ENCODE data around the gene STXBP5L.
"Not testable (repeated sequence)": the region's sequence is repeated elsewhere in the genome, so short reads cannot be mapped to it uniquely, and the experiment has no call there.

Gene STXBP5L

DNA sequence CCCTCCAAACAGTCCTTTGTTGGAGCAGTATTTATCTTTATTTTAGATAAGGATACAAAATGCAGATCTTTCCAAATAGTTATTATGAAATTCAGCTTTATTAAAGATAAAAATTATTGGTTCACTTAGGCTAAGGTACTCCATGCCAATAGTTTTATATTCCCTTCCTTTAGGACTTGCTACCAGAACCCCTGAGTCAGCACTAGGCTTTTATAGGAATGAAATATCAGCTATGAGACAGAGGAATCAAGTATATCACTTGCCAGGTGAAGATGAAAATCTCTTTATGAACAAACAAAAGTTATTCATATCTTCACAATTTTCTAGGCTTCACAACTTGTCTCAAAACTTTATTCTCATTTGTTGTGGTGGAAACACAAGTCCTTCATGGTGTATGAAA, 416.3 kb downstream of the STXBP5L start:
- H3K36me3 ChIP-seq (ENCODE audit: control insufficient read depth, insufficient read depth, low read length): no peaks in the 10 kb centered on the region
- no peak for DNase-seq (ENCODE audit: extremely low read depth, insufficient read length)
- no peak overlapping the region for H3K4me3 ChIP-seq (replicated peaks; ENCODE audit: low read depth, low read length)
- TF ChIP-seq, protein P1, sequence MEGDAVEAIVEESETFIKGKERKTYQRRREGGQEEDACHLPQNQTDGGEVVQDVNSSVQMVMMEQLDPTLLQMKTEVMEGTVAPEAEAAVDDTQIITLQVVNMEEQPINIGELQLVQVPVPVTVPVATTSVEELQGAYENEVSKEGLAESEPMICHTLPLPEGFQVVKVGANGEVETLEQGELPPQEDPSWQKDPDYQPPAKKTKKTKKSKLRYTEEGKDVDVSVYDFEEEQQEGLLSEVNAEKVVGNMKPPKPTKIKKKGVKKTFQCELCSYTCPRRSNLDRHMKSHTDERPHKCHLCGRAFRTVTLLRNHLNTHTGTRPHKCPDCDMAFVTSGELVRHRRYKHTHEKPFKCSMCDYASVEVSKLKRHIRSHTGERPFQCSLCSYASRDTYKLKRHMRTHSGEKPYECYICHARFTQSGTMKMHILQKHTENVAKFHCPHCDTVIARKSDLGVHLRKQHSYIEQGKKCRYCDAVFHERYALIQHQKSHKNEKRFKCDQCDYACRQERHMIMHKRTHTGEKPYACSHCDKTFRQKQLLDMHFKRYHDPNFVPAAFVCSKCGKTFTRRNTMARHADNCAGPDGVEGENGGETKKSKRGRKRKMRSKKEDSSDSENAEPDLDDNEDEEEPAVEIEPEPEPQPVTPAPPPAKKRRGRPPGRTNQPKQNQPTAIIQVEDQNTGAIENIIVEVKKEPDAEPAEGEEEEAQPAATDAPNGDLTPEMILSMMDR (IDR thresholded peaks at IDR 0.05; ENCODE audit: insufficient read depth, low read length, poor library complexity, severe bottlenecking): no peak
- no peaks in the 10 kb centered on the region for H3K27me3 ChIP-seq (replicated peaks; ENCODE audit: control insufficient read depth, insufficient read depth, low read length)

DNA sequence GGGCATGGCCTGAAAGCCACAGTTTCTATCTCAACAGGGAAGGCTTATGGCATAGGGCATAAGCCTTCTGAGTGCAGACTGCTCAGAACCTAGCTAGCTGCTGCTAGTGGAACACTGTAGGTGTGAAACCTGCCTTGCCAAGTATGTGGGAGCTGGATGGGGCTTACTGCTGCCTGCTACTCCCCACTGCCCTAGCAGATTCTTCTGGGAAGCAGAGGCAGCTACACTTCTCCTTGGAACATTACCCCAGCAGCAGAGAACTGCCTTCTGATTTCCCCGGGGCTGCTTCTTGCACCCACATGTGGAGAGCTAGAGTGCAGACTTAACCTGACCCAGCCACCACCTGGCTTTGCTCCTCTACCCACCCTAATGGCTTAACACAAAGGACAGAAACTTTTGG, 422.1 kb downstream of the STXBP5L start:
- TF ChIP-seq, protein P1 (IDR thresholded peaks at IDR 0.05; ENCODE audit: insufficient read depth, low read length, poor library complexity, severe bottlenecking): no peak
- H3K36me3 ChIP-seq (ENCODE audit: control insufficient read depth, insufficient read depth, low read length): no peaks in the 10 kb centered on the region
- DNase-seq (ENCODE audit: extremely low read depth, insufficient read length): no peak
- H3K27me3 ChIP-seq (replicated peaks; ENCODE audit: control insufficient read depth, insufficient read depth, low read length): no peaks in the 10 kb centered on the region
- no peak overlapping the region for H3K4me3 ChIP-seq (replicated peaks; ENCODE audit: low read depth, low read length)

DNA sequence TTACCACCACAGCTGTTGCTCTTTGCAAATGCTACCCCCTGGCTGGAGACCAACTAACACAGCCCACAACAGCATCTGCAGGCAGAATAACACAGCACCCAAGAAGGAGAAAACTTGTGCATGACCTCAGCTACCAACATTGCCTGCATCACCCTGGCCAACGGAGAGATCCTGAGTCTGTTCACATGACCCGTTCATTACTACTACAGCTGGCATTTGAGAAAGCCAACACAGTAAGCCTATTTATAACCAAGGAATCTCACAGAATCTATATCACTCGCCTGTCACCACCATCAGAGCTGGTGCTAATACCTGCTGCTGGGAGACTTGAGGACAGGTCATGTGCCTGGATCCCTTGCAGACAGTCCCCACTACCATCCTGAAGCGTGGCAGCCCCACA, 422.6 kb downstream of the STXBP5L start:
- TF ChIP-seq, protein P1 (IDR thresholded peaks at IDR 0.05; ENCODE audit: insufficient read depth, low read length, poor library complexity, severe bottlenecking): no peak
- DNase-seq (ENCODE audit: extremely low read depth, insufficient read length): no peak

DNA sequence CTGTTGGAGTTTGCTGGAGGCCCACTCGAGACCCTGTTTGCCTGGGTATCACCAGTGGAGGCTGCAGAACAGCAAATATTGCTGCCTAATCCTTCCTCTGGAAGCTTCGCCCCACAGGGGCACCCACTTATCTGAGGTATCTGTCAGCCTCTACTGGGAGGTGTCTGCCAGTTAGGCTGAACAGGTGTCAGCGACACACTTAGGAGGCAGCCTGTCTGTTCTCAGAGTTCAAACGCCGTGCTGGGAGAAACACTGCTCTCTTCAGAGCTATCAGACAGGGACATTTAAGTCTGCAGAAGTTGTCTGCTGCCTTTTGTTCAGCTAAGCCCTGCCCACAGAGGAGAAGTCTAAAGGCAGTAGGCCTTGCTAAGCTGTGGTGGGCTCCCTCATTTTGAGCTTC, 448.0 kb downstream of the STXBP5L start:
- H3K27me3 ChIP-seq (replicated peaks; ENCODE audit: control insufficient read depth, insufficient read depth, low read length); H3K4me3 ChIP-seq (replicated peaks; ENCODE audit: low read depth, low read length); DNase-seq (ENCODE audit: extremely low read depth, insufficient read length); H3K36me3 ChIP-seq (ENCODE audit: control insufficient read depth, insufficient read depth, low read length): not testable (repeated sequence)

More for the DNA sequence above, 422.6 kb downstream of the STXBP5L start:
- H3K27me3 ChIP-seq (replicated peaks; ENCODE audit: control insufficient read depth, insufficient read depth, low read length): no peaks in the 10 kb centered on the region
- H3K36me3 ChIP-seq (ENCODE audit: control insufficient read depth, insufficient read depth, low read length): no peaks in the 10 kb centered on the region
- no peak overlapping the region for H3K4me3 ChIP-seq (replicated peaks; ENCODE audit: low read depth, low read length)

DNA sequence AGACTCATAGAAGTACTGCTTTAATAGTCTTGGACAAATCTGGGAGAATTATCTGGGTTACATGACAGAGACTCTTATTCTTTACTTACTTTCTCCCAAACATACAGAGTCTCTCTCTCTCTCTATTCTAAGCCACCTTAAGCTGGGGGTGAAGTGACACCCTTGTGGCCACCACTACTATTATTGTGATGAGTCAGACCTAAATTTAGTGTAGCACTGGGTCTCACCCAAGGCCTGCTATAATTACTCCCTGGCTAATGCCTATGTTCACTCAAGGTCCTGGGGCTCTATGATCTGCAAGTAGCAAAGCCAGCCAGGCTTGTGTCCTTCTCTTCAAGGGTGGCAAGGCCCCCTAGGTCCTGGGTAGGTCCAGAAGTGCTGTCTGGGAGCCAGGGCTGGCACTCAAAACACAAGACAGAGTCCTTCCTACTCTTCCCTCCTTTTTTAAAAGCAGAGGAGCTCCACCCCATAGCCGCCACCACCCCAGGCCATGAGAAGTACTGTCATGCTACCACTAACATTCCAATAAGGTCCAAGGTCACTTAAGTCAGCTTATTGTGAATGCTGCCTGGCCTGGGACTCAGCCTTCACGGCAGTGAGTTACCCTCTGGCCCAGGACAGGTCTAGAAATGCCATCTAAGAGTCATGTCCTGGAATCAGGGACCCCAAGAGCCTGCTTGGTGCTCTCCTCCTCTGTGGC, 454.2 kb downstream of the STXBP5L start:
- Histone ChIP-seq H3K27me3 (replicated peaks; ENCODE audit: control insufficient read depth, insufficient read depth, low read length) (no peaks in the 10 kb centered on the region), H3K4me3 (replicated peaks; ENCODE audit: low read depth, low read length) (no peak overlapping the region), H3K36me3 (ENCODE audit: control insufficient read depth, insufficient read depth, low read length) (no peaks in the 10 kb centered on the region)
- TF ChIP-seq, protein P1 (IDR thresholded peaks at IDR 0.05; ENCODE audit: insufficient read depth, low read length, poor library complexity, severe bottlenecking): no peak
- no peak for DNase-seq (ENCODE audit: extremely low read depth, insufficient read length)

DNA sequence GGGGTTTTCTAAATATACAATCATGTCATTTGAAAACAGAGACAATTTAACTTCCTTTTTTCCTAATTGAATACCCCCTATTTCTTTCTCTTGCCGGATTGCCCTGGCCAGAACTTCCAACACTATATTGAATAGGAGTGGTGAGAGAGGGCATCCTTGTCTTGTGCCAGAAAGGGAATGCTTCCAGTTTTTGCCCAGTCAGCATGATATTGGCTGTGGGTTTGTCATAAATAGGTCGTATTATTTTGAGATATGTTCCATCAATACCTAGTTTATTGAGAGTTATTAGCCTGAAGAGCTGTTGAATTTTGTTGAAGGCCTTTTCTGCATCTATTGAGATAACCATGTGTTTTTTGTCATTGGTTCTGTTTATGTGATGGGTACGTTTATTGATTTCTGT, 480.3 kb downstream of the STXBP5L start:
- not testable (repeated sequence) for H3K27me3 ChIP-seq (replicated peaks; ENCODE audit: control insufficient read depth, insufficient read depth, low read length); H3K4me3 ChIP-seq (replicated peaks; ENCODE audit: low read depth, low read length); DNase-seq (ENCODE audit: extremely low read depth, insufficient read length); H3K36me3 ChIP-seq (ENCODE audit: control insufficient read depth, insufficient read depth, low read length)

DNA sequence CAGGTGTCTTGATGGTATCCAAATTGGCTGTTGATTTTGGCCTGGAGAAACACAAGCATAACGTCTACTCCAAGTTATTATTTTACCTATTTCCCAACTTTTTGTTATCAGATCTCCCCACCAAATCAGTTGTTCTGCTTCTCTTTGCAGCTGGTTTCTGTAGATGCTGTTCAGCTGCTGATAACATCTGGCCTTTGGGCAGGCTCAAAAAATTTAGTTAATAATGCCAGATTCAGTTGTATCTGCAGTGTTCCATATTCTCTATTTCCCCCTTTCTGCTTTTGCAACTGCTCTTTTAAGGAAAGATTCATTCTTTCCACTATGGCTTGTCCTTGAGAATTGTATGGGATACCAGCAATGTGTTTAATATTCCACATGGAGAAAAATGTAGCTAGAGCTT, 488.0 kb downstream of the STXBP5L start:
- not testable (repeated sequence) for DNase-seq (ENCODE audit: extremely low read depth, insufficient read length); H3K36me3 ChIP-seq (ENCODE audit: control insufficient read depth, insufficient read depth, low read length); H3K27me3 ChIP-seq (replicated peaks; ENCODE audit: control insufficient read depth, insufficient read depth, low read length); H3K4me3 ChIP-seq (replicated peaks; ENCODE audit: low read depth, low read length)

DNA sequence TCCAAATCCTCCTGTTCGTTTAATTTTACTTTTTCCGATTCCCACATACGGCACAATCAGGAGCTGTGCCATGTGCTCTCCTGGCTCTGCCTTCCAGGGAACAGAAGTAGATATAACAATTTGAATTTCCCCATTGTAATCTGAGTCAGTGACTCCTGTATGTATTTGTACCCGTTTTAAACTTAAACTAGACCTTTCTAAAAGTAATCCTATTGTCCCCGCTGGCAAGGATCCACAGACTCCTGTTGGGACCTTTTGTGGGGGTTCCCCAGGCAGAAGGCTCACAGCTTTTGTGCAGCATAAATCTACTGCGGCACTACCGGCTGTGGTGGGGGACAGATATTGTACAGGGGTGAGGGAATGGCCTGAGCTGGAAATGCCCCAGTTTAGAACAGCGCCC, 490.0 kb downstream of the STXBP5L start:
- not testable (repeated sequence) for DNase-seq (ENCODE audit: extremely low read depth, insufficient read length); H3K4me3 ChIP-seq (replicated peaks; ENCODE audit: low read depth, low read length); H3K27me3 ChIP-seq (replicated peaks; ENCODE audit: control insufficient read depth, insufficient read depth, low read length); H3K36me3 ChIP-seq (ENCODE audit: control insufficient read depth, insufficient read depth, low read length)

Data from GM06990 (cell line).